GM18868 (cell line): ENCODE measurements around the gene SFXN2.
A peak's percentile ranks its signal among the peaks of the same experiment; 100 is the strongest.
"Not testable (repeated sequence)": the region's sequence is repeated elsewhere in the genome, so short reads cannot be mapped to it uniquely, and the experiment has no call there.

Experiments used
- ATAC-seq: cut with Tn5 transposase; IDR thresholded peaks from one replicate; pipeline ENCODE4 v1.9.1; 2021; ENCODE audit warnings: mild to moderate bottlenecking, moderate library complexity; ENCODE audit not compliant: unreplicated experiment

The SFXN2 gene

GRCh38 chr10:102678842-102679289, 35.6 kb upstream of the SFXN2 start:
- ATAC-seq = no peak

- no peak for ATAC-seq
Measured at GRCh38 chr10:102679596-102679995, 34.8 kb upstream of the SFXN2 start.

- ATAC-seq = no peak
Measured at GRCh38 chr10:102681696-102682095, 32.7 kb upstream of the SFXN2 start.

GRCh38 chr10:102682416-102682815, 32.0 kb upstream of the SFXN2 start:
- no peak for ATAC-seq

- no peak for ATAC-seq
Measured at GRCh38 chr10:102682981-102683380, 31.5 kb upstream of the SFXN2 start.

GRCh38 chr10:102683736-102684135, 30.7 kb upstream of the SFXN2 start:
- ATAC-seq = no peak

- no peak for ATAC-seq
Measured at GRCh38 chr10:102691285-102692066, 23.0 kb upstream of the SFXN2 start.

- ATAC-seq = not testable (repeated sequence)
Measured at GRCh38 chr10:102695401-102695800, 19.0 kb upstream of the SFXN2 start.

GRCh38 chr10:102696736-102697135, 17.7 kb upstream of the SFXN2 start:
- no peak for ATAC-seq

GRCh38 chr10:102698894-102699293, 15.5 kb upstream of the SFXN2 start:
- ATAC-seq = no peak

GRCh38 chr10:102701272-102701671, 13.2 kb upstream of the SFXN2 start:
- no peak for ATAC-seq

GRCh38 chr10:102701796-102702195, 12.6 kb upstream of the SFXN2 start:
- no peak for ATAC-seq

- no peak for ATAC-seq
Measured at GRCh38 chr10:102702742-102703141, 11.7 kb upstream of the SFXN2 start.

GRCh38 chr10:102704915-102705314, 9.5 kb upstream of the SFXN2 start:
- no peak for ATAC-seq

- no peak for ATAC-seq
Measured at GRCh38 chr10:102705531-102705930, 8.9 kb upstream of the SFXN2 start.

- ATAC-seq = no peak
Measured at GRCh38 chr10:102710609-102711008, 3.8 kb upstream of the SFXN2 start.

GRCh38 chr10:102712089-102712488, 2.3 kb upstream of the SFXN2 start:
- no peak for ATAC-seq

- no peak for ATAC-seq
Measured at GRCh38 chr10:102712843-102713538, 1.4 kb upstream of the SFXN2 start.

GRCh38 chr10:102713539-102713813, 960 bp upstream of the SFXN2 start:
- ATAC-seq = peak; percentile 32

- peak; percentile 82 for ATAC-seq
Measured at GRCh38 chr10:102713814-102714620, 419 bp upstream of the SFXN2 start, which contains the start of gene ARL3. Gene ARL3, minus strand, starts transcription at chr10:102714397. Its CDS starts 122 bp downstream, at chr10:102714275.

- ATAC-seq = no peak
Measured at GRCh38 chr10:102715880-102716279, 1.4 kb downstream of the SFXN2 start.
